ENCODE measurements around the gene MAPK14. TPM values are rescaled to one million over a fixed set of nuclear protein-coding genes. Genes with fewer than 3 reads are reported as not detected.
"Not testable (repeated sequence)": the region's sequence is repeated elsewhere in the genome, so short reads cannot be mapped to it uniquely, and the experiment has no call there.

The MAPK14 gene
- total RNA-seq: 36.5 to 41.1 TPM (median 36.9 TPM) in 3 replicates
- long read RNA-seq, full-length matches to known transcripts: 42 of 51 reads
- long read RNA-seq, partial matches to known transcripts: 1 of 51 reads
- long read RNA-seq, other reads (novel, unspliced or antisense): 8 of 51 reads

DNA sequence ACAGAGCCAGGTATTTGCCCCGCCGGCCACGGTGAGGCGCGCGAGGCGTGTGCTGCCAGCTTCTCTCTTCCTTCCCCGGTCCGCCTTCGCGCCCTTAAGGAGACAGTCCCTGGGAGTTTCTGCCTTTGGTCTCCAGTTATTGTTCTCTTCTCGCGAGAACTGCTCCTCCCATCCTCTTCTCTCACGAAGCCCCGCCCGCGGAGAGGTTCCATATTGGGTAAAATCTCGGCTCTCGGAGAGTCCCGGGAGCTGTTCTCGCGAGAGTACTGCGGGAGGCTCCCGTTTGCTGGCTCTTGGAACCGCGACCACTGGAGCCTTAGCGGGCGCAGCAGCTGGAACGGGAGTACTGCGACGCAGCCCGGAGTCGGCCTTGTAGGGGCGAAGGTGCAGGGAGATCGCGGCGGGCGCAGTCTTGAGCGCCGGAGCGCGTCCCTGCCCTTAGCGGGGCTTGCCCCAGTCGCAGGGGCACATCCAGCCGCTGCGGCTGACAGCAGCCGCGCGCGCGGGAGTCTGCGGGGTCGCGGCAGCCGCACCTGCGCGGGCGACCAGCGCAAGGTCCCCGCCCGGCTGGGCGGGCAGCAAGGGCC, at the start of gene MAPK14:
Gene MAPK14 (plus strand): TSS at position 308 of the 587 bp plus-strand sequence. CDS start 350 bp downstream, outside the sequence.
- H3K27me3 Mint-ChIP-seq (ENCODE audit: low read depth): peaks cover 4% of the 10 kb centered on the region
- peak within 1 kb of the TSS; percentile 89 for H3K4me3 Mint-ChIP-seq (ENCODE audit: unreplicated experiment)
- DNase-seq (ENCODE audit: low spot score): peak; percentile 99
- H3K9me3 Mint-ChIP-seq (ENCODE audit: low read depth): no peaks in the 10 kb centered on the region
- peak within 1 kb of the TSS; percentile 96 for H3K27ac Mint-ChIP-seq (ENCODE audit: unreplicated experiment)
- H3K4me1 Mint-ChIP-seq (ENCODE audit: low read depth): peaks cover 43% of the 10 kb centered on the region
- no peaks in the 10 kb centered on the region for H3K36me3 Mint-ChIP-seq (ENCODE audit: low read depth)
- TF ChIP-seq, protein P1, sequence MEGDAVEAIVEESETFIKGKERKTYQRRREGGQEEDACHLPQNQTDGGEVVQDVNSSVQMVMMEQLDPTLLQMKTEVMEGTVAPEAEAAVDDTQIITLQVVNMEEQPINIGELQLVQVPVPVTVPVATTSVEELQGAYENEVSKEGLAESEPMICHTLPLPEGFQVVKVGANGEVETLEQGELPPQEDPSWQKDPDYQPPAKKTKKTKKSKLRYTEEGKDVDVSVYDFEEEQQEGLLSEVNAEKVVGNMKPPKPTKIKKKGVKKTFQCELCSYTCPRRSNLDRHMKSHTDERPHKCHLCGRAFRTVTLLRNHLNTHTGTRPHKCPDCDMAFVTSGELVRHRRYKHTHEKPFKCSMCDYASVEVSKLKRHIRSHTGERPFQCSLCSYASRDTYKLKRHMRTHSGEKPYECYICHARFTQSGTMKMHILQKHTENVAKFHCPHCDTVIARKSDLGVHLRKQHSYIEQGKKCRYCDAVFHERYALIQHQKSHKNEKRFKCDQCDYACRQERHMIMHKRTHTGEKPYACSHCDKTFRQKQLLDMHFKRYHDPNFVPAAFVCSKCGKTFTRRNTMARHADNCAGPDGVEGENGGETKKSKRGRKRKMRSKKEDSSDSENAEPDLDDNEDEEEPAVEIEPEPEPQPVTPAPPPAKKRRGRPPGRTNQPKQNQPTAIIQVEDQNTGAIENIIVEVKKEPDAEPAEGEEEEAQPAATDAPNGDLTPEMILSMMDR (IDR thresholded peaks at IDR 0.05): peak; percentile 91

DNA sequence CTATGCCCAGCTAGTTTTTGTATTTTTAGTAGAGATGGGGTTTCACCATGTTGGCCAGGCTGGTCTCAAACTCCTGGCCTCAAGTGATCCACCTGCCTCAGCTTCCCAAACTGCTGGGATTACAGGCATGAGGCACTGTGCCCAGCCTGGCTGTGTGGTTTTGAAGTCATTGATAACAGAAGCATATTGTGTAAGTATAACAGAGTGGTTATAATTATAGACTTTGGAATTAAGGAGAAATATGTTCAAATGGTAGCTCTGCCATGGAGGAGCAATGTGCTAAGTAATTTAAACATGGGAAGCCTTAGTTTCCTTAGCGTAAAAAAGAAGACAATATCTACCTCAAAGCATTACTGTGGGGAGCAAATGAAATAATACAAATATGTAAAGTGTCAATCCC, 47.5 kb upstream of the MAPK14 start:
- not testable (repeated sequence) for H3K36me3 Mint-ChIP-seq (ENCODE audit: low read depth); H3K4me3 Mint-ChIP-seq (ENCODE audit: unreplicated experiment); H3K9me3 Mint-ChIP-seq (ENCODE audit: low read depth); DNase-seq (ENCODE audit: low spot score); H3K4me1 Mint-ChIP-seq (ENCODE audit: low read depth); H3K27ac Mint-ChIP-seq (ENCODE audit: unreplicated experiment)
- peaks cover 32% of the 10 kb centered on the region for H3K27me3 Mint-ChIP-seq (ENCODE audit: low read depth)

GRCh38 chr6:35980991-35981645, 46.5 kb upstream of the MAPK14 start:
- H3K4me3 Mint-ChIP-seq (ENCODE audit: unreplicated experiment): no peak overlapping the region
- H3K9me3 Mint-ChIP-seq (ENCODE audit: low read depth): no peaks in the 10 kb centered on the region
- DNase-seq (ENCODE audit: low spot score): no peak
- H3K36me3 Mint-ChIP-seq (ENCODE audit: low read depth): no peaks in the 10 kb centered on the region
- no peaks in the 10 kb centered on the region for H3K4me1 Mint-ChIP-seq (ENCODE audit: low read depth)
- TF ChIP-seq, protein P1 (IDR thresholded peaks at IDR 0.05): no peak
- peaks cover 34% of the 10 kb centered on the region for H3K27me3 Mint-ChIP-seq (ENCODE audit: low read depth)
- H3K27ac Mint-ChIP-seq (ENCODE audit: unreplicated experiment): no peak overlapping the region

DNA sequence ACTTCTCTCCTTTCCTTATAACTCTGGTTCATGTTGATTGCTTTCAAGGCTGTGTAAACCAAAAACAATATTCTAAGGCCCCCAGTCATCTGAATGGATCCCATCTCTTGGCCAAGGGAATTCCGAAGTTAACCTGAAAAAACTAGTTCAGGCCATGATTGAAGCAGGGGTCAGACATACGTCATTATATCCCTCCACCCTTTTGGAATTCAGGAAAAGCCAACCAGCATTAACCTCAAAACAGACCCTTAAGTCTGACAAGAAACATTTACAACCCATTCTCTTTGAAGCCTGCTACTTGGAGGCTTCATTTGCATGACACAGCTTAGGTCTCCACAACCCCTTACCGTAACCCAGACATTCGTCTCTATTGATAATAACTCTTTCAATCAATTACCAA, 42.9 kb upstream of the MAPK14 start:
- Mint-ChIP-seq H3K36me3 (ENCODE audit: low read depth) (no peaks in the 10 kb centered on the region), H3K27me3 (ENCODE audit: low read depth) (peaks cover 36% of the 10 kb centered on the region), H3K27ac (ENCODE audit: unreplicated experiment) (no peak overlapping the region), H3K4me1 (ENCODE audit: low read depth) (no peaks in the 10 kb centered on the region), H3K4me3 (ENCODE audit: unreplicated experiment) (no peak overlapping the region), H3K9me3 (ENCODE audit: low read depth) (no peaks in the 10 kb centered on the region)
- TF ChIP-seq, protein P1 (IDR thresholded peaks at IDR 0.05): no peak
- no peak for DNase-seq (ENCODE audit: low spot score)

DNA sequence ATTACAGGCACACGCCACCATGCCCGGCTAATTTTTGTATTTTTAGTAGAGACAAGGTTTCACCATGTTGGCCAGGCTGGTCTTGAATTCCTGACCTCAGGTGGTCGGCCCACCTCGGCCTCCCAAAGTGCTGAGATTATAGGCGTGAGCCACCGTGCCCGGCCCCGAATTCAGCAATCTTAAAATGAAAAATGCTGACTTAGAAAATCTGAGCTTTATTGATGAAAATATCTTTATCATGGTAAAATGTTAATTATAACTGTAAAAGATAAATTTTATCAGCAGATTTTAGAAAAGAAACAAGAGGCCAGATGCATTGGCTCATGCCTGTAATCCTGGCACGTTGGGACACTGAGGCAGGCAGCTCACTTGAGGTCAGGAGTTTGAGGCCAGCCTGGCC, 39.6 kb upstream of the MAPK14 start:
- H3K9me3 Mint-ChIP-seq (ENCODE audit: low read depth); H3K4me1 Mint-ChIP-seq (ENCODE audit: low read depth); DNase-seq (ENCODE audit: low spot score); H3K36me3 Mint-ChIP-seq (ENCODE audit: low read depth); H3K4me3 Mint-ChIP-seq (ENCODE audit: unreplicated experiment); H3K27ac Mint-ChIP-seq (ENCODE audit: unreplicated experiment): not testable (repeated sequence)
- peaks cover 17% of the 10 kb centered on the region for H3K27me3 Mint-ChIP-seq (ENCODE audit: low read depth)

GRCh38 chr6:35993150-35993549, 34.5 kb upstream of the MAPK14 start:
- Mint-ChIP-seq H3K27ac (ENCODE audit: unreplicated experiment) (no peak overlapping the region), H3K27me3 (ENCODE audit: low read depth) (peaks cover 3% of the 10 kb centered on the region)

More at GRCh38 chr6:35993150-35993549, 34.5 kb upstream of the MAPK14 start:
- Mint-ChIP-seq H3K9me3 (ENCODE audit: low read depth) (peaks cover 7% of the 10 kb centered on the region), H3K4me1 (ENCODE audit: low read depth) (no peaks in the 10 kb centered on the region), H3K36me3 (ENCODE audit: low read depth) (no peaks in the 10 kb centered on the region), H3K4me3 (ENCODE audit: unreplicated experiment) (no peak overlapping the region)
- DNase-seq (ENCODE audit: low spot score): no peak
- TF ChIP-seq, protein P1 (IDR thresholded peaks at IDR 0.05): no peak

All from chondrocyte (in vitro differentiated cells).